ENCODE results near the gene ANKS1A. TPM values are rescaled to one million over a fixed set of nuclear protein-coding genes. Genes with fewer than 3 reads are reported as not detected.

ANKS1A gene
- polyA plus RNA-seq, 3 donors, result 1.7 to 8.0 (median 3.1) TPM

DNA sequence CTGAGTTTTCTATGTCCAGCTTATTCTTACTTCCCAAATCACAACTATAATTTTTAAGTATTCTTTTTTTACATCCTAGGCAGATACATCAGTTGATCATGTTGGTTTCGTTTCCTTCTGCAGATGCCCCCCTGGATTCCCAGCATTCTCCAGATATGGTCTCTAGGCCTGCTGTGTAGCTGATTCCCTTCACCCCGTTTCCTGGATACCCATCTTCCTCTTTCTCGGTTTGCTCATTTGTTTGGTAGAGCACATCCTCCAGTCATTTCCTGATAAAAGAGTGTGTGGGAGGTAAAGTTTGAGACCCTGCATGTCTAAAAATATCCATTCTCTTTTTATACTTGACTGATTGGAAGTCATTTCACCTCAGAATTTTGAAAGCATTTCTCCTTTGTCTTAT is 66.4 kb downstream of the ANKS1A start:
- Histone ChIP-seq H3K4me1 (ENCODE audit: control insufficient read depth in 1 of 2, insufficient read depth in 2 of 2, low read length in 2 of 2) (peaks cover 20 to 23% of the 10 kb centered on the region in 2 donors), H3K9ac (ENCODE audit: insufficient read depth, low read length, poor library complexity, severe bottlenecking) (no peak overlapping the region), H3K79me2 (ENCODE audit: insufficient read depth, low read length) (peaks cover 27% of the 10 kb centered on the region), H3K4me3 (replicated peaks in 1 of 3; ENCODE audit: low read depth in 2 of 3, low read length in 3 of 3) (no peak overlapping the region), H3K27me3 (ENCODE audit: control insufficient read depth in 2 of 2, insufficient read depth in 2 of 2, low read length in 2 of 2) (no peaks in the 10 kb centered on the region), H3K4me2 (replicated peaks; ENCODE audit: extremely low read depth, low read length, poor library complexity, severe bottlenecking) (no peak overlapping the region), H3K9me3 (replicated peaks in 1 of 2; ENCODE audit: control insufficient read depth in 1 of 2, insufficient read depth in 1 of 2, low read length in 2 of 2) (no peaks in the 10 kb centered on the region), H4K20me1 (ENCODE audit: insufficient read depth, low read length) (peaks cover 60% of the 10 kb centered on the region), H3K36me3 (replicated peaks in 1 of 2; ENCODE audit: control insufficient read depth in 1 of 2, insufficient read depth in 2 of 2, low read length in 2 of 2) (peaks cover 2 to 36% of the 10 kb centered on the region in 2 donors), H2AFZ (ENCODE audit: insufficient read depth, low read depth, low read length, poor library complexity, severe bottlenecking) (no peak overlapping the region), H3K27ac (ENCODE audit: low read depth in 1 of 2, low read length in 2 of 2) (peak overlapping the region in 1 of 2 donors; percentile 39)
- Mint-ChIP-seq H3K27ac (peak overlapping the region; percentile 6 to 86 (median 64)), H3K36me3 (peaks cover 6 to 13% of the 10 kb centered on the region in 2 donors), H3K4me1 (peaks cover 24% of the 10 kb centered on the region), H3K27me3 (ENCODE audit: low read depth in 3 of 3) (no peaks in the 10 kb centered on the region), H3K4me3 (no peak overlapping the region), H3K9me3 (no peaks in the 10 kb centered on the region)
- peak in 2 of 3 donors; percentile 12 to 16 for DNase-seq
- intact Hi-C loops (cut with micrococcal nuclease), result no loop called here
- TF ChIP-seq CTCF (IDR thresholded peaks at IDR 0.05), result no peak
- no CpG with 5 or more reads among the region's 3 CpGs for WGBS (ENCODE audit: insufficient coverage)

DNA sequence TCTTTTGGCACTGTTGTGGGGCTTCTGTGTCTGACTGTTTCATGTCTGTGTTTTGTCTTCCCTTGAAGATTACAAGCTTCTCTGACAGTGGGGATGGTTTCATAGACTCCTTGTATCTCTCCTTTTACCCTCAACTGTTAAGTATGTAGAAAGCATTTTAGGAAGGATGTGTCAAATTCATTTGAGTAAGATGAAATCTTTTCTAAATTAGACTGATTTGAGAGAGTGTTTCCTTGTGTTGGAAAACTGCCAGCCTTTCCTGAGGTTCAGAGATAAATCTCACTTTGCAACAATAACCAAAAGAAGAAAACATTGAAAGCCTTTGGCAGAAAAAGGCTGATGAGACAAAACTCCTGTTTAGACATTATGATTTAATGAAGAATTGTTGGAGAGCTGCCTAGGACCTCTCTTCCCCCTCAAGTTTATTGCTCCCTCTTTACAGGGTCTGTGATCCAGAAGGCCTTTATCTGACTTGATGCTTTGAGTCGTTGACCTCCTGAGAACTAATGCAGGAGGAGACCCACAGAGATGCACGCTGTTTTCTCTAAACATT is 68.3 kb downstream of the ANKS1A start:
- Mint-ChIP-seq H3K36me3 (peaks cover 6 to 12% of the 10 kb centered on the region in 2 donors), H3K27me3 (ENCODE audit: low read depth in 3 of 3) (no peaks in the 10 kb centered on the region), H3K4me1 (peaks cover 35% of the 10 kb centered on the region), H3K4me3 (no peak overlapping the region), H3K9me3 (no peaks in the 10 kb centered on the region), H3K27ac (peak overlapping the region in 1 of 7 donors; percentile 19)
- H3K36me3 ChIP-seq (replicated peaks in 1 of 2; ENCODE audit: control insufficient read depth in 1 of 2, insufficient read depth in 2 of 2, low read length in 2 of 2), result peaks cover 2 to 38% of the 10 kb centered on the region in 2 donors
- H3K4me3 ChIP-seq (replicated peaks in 1 of 3; ENCODE audit: low read depth in 2 of 3, low read length in 3 of 3), result no peak overlapping the region
- no peaks in the 10 kb centered on the region for H3K9me3 ChIP-seq (replicated peaks in 1 of 2; ENCODE audit: control insufficient read depth in 1 of 2, insufficient read depth in 1 of 2, low read length in 2 of 2)
- no peak for DNase-seq
- H2AFZ ChIP-seq (ENCODE audit: insufficient read depth, low read depth, low read length, poor library complexity, severe bottlenecking), result no peak overlapping the region
- no CpG with 5 or more reads among the region's 2 CpGs for WGBS (ENCODE audit: insufficient coverage)
- peaks cover 60% of the 10 kb centered on the region for H4K20me1 ChIP-seq (ENCODE audit: insufficient read depth, low read length)
- intact Hi-C loops (cut with micrococcal nuclease), result no loop called here
- H3K27ac ChIP-seq (ENCODE audit: low read depth in 1 of 2, low read length in 2 of 2), result peak overlapping the region in 1 of 2 donors; percentile 20
- H3K27me3 ChIP-seq (ENCODE audit: control insufficient read depth in 2 of 2, insufficient read depth in 2 of 2, low read length in 2 of 2), result no peaks in the 10 kb centered on the region
- peaks cover 27% of the 10 kb centered on the region for H3K79me2 ChIP-seq (ENCODE audit: insufficient read depth, low read length)
- H3K4me1 ChIP-seq (ENCODE audit: control insufficient read depth in 1 of 2, insufficient read depth in 2 of 2, low read length in 2 of 2), result peaks cover 20 to 23% of the 10 kb centered on the region in 2 donors
- TF ChIP-seq CTCF (IDR thresholded peaks at IDR 0.05), result no peak
- H3K4me2 ChIP-seq (replicated peaks; ENCODE audit: extremely low read depth, low read length, poor library complexity, severe bottlenecking), result no peak overlapping the region
- H3K9ac ChIP-seq (ENCODE audit: insufficient read depth, low read length, poor library complexity, severe bottlenecking), result no peak overlapping the region

Measured in CD14-positive monocyte (primary cell).